ENCODE data around the gene ENDOD1.

The ENDOD1 gene

DNA sequence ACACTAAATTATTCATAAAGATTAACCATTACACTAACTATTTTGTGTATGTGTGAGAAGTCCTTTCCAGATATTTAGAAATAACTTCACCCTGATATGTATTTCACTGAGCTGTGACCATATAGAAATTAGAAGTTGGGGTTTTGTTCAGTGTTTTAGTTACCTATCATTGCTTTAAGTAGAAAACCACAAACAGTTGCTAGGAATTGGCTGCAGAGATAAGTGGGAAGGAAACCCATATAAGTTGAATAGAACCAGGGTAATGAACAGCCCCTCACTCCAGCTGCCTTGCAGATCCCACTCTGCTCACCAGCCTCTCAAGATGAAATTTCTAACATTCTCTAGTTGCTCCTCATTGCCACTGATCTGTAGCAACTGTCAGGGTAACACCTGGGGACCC, 12.7 kb upstream of the ENDOD1 start:
- DNase-seq: no peak

- DNase-seq: no peak
These were observed 11.1 kb upstream of the ENDOD1 start for GRCh38 chr11:95078526-95078925.

DNA sequence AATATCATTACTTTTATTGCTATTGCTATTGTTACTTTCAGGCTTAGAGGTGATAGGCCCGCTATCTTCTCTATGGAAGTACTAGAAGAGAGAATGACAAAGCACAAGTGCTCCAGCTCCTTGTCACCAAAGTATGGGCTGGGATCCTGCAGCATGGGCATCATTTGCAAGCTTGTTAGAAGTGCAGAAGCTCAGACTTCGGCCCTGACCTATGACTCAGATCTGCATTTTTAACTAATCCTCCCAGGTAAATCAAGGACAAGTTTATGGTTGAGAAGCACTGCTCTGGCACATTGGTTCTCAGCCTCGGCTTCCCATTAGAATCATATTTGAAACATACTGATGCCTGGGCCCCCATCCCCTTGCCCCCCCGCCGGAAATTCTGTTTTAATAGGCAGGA, 8.6 kb upstream of the ENDOD1 start:
- DNase-seq: no peak

DNA sequence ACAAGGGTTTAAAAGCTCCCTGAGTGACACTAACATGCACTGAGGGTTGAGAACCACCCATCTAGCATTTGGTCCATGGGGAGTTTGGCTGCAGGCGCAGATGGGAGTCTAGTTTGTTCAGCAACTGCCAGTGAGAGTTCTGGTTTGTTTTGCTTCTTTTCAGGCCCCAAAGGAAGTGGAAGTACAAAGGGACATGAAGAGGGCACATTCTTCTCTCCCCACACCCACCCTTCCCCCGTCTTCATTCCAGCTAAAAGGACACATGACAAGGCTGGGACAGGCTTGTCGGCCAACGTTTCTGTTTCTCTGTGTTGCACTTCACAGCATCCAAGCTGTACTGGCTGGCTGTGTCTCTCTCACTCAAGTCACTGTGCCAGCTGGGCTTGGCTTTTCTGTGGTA, 8.2 kb upstream of the ENDOD1 start:
- no peak for DNase-seq

DNA sequence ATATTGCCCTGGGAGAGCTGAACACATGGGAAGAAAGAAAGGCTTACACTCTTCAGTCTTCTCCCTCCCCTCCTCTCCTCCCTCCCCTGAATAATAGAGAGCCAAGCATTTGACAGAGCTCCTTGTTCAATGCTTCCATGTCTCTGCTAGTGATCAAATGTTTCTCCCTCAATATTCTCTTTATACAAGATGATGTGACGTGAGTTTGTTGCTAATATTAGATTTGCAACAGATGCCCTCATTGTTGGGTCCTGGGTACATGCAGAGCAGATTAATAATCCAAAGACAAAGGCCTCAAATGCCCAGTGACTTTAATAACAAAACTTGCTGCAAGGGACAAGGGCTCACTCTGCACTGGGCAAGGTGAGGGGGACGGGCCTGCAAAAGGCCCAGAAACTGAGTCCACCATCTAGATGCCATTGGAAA, 7.1 kb upstream of the ENDOD1 start:
- DNase-seq: no peak

DNA sequence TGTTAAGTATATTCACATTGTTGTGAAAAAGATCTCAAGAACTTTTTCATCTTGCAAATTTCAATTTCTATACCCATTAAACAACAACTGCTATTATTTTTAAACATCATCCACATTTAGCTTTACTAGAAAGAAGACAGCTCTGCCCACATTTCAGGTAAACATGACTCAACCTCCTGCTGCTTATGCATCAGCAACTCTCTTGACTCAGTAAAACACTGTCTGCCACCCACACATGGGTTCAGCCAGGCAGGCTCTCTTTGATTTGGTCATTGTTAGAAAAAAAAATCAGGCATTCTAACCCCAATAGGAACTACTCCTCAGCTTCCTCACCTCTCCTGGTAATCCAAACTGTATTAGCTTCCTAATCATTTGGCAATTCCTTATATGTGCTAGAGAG, 5.1 kb upstream of the ENDOD1 start:
- peak; percentile 63 to 83 (median 78) for DNase-seq

DNA sequence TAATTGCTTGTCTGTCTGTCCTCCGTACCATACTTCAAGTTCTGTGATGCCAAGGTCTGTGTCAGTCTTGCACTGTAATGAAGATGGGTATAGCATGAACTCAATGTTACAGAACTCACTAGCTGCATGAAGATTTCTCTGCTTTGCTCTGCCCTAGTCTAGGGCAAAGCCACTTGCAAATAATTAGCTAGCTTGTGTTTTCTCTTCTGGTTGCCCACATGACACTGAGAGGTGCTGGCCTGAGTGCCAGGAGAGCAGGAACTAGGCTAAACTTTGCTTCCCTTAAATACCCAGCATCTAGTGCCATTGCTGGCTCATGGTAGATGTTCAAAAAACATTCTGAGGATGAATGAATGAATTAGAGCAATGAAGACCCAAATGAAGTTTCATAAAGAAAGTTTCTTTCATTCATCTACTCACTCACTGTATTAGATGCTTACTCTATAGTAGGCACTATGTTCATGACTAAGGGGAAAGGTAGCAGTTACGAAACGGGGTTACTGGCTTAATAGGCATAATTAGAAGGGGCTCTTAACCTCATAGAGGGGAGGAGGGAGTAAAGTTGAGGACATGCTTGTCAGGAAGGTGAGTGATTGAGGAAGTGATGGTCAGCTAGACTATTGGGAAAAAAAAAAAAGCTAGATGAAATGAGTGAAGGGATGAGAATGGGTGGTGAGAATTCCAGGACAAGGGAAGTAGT, 4.4 kb upstream of the ENDOD1 start:
- DNase-seq: peak in 2 of 4 experiments; percentile 17 to 28

- no peak for DNase-seq
These were observed 3.5 kb upstream of the ENDOD1 start for GRCh38 chr11:95086151-95086550.

GRCh38 chr11:95086836-95087570, 2.6 kb upstream of the ENDOD1 start:
- no peak for DNase-seq

DNA sequence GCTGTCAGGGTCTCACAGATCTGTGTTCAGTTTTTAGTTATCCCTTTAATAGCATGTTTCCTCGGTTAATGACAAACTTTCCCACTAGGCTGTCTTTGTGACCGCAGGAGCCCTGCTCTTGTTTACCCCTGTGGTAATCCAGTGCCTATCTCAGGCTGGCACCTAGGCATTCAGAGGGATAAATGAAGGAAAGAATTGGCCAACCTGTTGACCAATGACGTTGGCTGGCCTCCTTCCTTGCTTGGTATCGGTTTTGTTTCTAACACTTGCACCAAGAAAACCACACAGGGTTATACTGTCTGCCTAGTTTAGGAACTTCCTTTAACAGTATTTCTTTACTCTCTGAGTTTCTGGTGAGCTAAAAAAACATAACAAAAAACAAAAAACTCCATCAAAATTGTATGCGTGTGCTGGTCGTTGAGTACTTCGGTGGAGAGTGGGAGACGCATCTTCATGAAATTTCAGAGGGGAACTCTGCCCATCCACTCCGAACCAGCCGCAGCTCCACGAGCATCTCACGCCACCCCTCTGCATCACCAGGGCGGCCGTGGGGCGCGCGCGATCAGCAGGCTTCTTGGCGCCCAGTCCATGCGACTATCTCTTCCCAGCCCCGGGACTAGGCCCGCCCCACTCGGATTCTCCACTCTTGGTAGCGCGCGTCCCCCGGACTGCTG, 563 bp upstream of the ENDOD1 start:
- DNase-seq: peak; percentile 14 to 31 (median 26)

DNA sequence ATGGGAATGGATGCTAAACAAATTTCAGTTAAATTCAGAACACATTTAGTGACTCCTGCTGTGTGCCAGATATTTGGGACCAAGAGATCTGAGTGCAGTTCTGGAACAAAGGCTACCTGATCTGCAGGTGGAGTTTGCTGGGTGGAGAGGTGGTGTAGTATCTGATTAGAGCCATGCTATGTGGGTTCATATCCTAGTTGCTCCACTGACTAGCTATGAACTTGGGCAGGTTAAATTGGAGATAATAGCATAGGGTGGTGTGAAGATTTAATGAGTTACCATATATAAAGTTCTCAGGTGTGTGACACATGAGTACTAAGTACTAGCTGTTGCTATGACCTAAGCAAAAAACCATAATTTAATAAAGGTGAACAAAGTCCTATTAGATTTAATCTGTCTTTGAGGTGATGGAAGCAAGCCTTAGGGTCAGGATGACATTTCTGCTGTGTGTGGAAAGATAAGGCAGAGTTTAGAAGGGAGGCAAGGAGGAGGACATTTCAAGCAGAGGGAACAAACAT, 2.1 kb downstream of the ENDOD1 start:
- no peak for DNase-seq

- DNase-seq: peak; percentile 41 to 68 (median 46)
These were observed 3.1 kb downstream of the ENDOD1 start for GRCh38 chr11:95092549-95093324.

DNA sequence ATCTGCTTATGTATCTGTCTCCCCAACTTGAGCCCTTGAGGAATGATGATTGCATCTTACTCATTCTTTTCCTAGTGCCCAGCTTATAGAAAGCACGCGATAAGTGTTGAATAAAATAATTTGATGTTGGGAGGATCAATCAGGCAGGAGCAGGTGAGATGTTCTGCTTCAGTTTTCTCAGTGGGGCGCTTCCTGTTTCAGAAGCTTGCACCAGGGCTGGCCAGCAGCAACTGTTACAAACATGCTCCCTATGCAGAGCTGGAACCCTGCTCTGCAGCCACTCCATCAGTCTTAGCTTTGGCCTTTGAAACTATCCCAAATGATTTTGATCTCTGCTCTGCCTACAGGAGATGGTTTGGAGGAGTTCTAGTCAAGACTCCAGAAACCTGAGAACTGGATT, 3.9 kb downstream of the ENDOD1 start:
- peak in 1 of 4 experiments; percentile 9 for DNase-seq

DNA sequence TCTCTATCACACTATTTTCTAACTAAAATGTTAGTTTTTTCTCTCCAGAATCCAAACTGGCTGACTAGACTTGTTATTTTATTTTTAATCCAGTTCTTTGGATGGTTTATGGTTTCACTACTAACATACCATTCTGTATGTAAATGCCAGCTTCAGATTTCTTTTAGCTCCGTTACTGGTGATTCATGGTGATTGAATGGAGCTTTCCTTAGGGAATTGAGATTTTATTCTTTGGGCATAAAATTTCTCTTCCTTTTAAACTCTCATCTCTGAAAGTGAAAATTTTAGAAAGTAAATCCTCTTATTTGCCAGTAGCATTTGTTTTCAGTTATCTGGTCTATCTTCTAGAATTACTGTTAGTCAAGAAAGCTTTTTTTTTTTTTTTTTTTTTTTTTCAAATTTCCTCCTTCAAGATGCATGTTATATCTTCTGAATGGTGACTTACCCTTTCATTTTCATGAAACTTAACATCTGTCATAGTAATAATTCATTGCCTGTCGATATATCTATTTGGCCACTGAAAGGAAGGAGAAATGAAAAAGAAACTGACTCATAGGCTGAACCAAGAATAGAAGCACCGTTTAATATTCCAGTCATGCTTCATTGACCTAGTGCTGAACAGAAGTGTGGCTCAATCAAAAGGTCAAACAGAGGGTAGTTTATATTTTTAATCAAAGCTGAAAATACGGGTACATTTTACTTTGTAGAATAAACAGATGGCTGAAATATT, 6.4 kb downstream of the ENDOD1 start:
- DNase-seq: peak in 3 of 4 experiments; percentile 20 to 67 (median 53)

DNA sequence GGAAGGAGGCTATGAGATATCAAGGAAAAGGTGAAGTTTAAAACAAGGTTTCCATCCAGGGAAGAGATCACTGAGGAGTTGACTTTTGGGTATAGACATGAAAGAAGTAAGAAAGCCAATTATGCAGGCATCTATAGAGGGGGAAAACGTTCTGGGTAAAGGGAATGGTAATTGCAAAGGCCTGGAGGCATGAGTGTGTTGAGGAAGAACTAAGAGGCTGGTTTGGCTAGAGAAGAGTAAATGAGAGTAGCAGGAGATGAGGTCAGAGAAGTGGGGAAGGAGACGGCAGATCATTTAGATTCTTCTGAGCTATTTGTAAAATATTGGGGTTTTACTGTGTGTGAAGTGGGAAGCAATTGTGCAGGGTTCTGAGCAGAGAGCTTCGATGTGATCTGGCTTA, 7.6 kb downstream of the ENDOD1 start:
- DNase-seq: no peak

- DNase-seq: no peak
These were observed 9.2 kb downstream of the ENDOD1 start for GRCh38 chr11:95098826-95099225.

DNA sequence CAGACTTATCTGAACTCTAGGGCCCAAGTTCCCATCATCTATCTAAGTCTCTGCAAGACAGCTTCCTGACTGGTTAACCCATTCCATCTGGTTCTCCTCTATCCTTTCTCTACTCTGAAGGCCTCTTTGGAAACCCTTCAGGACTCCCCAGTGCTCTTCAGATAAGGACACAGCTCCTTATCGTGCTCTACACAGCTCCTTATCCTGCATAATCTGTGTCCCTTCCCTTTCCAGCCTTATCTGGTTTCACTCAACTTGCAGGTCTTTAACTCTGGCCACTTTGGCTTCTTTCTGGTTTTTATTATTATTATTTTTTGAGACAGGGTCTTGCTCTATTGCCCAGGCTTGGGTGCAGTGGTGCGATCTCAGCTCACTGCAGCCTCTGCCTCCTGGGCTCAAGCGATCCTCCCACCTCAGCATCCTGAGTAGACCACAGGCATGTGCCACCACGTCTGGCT, 10.6 kb downstream of the ENDOD1 start:
- no peak for DNase-seq

- no peak for DNase-seq
These were observed 11.3 kb downstream of the ENDOD1 start for GRCh38 chr11:95100856-95101507.

- DNase-seq: no peak
These were observed 12.3 kb downstream of the ENDOD1 start for GRCh38 chr11:95101935-95102334.

DNA sequence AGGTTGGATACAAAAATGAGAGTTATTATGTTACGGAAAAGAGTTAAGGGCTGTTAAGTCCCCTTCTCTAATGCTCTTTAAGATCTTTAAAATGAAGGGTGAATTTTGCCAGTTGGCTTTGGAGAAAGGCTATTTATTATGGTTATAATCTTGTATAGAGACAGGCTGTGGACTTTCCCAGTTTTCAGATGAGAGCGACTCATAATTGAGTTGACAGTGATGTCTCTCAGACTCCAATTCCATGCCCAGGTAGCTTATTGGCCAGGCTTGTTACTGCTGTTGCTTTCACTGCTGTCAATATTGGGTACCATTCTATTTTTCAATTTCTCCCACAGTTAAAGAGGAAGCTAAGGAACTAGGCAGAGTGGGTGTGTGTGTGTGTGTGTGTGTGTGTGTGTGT, 13.1 kb downstream of the ENDOD1 start:
- peak in 3 of 4 experiments; percentile 29 to 32 (median 32) for DNase-seq

GRCh38 chr11:95103701-95104100, 14.1 kb downstream of the ENDOD1 start:
- DNase-seq: no peak

Measured in suppressor macrophage (primary cell).